Measurements from ENCODE around the gene TP53INP2.

TP53INP2 gene

GRCh38 chr20:34732523-34732922, 28.4 kb downstream of the TP53INP2 start:
- Histone ChIP-seq H3K27ac (no peak overlapping the region), H3K9me3 (ENCODE audit: low read depth, low read length) (no peaks in the 10 kb centered on the region), H3K9ac (ENCODE audit: insufficient read length) (no peak overlapping the region), H3K4me3 (no peak overlapping the region), H3K36me3 (ENCODE audit: insufficient read depth, low read length) (peaks cover 22% of the 10 kb centered on the region; the same call in 1 of the 2 replicates)
- no peak for TF ChIP-seq EZH2 (IDR thresholded peaks at IDR 0.05)
- TF ChIP-seq POLR2AphosphoS5 (IDR thresholded peaks at IDR 0.05; ENCODE audit: borderline replicate concordance, low read depth, low read length), result no peak
- TF ChIP-seq FOXP2 (optimal IDR thresholded peaks at IDR 0.05; ENCODE audit: control extremely low read depth, extremely low read length, insufficient read depth), result no peak
- DNase-seq (ENCODE audit: low read depth, low spot score), result no peak

- Histone ChIP-seq H3K9ac (ENCODE audit: insufficient read length) (no peak overlapping the region), H3K36me3 (ENCODE audit: insufficient read depth, low read length) (peaks cover 27% of the 10 kb centered on the region; the same call in 1 of the 2 replicates), H3K4me3 (no peak overlapping the region), H3K27ac (0 out of 2 replicates have a peak overlapping the region, but pooled peaks have one; percentile 19), H3K9me3 (ENCODE audit: low read depth, low read length) (no peaks in the 10 kb centered on the region)
- TF ChIP-seq EZH2 (IDR thresholded peaks at IDR 0.05) (no peak), POLR2AphosphoS5 (IDR thresholded peaks at IDR 0.05; ENCODE audit: borderline replicate concordance, low read depth, low read length) (no peak), FOXP2 (optimal IDR thresholded peaks at IDR 0.05; ENCODE audit: control extremely low read depth, extremely low read length, insufficient read depth) (no peak)
- DNase-seq (ENCODE audit: low read depth, low spot score), result no peak
These were observed 32.1 kb downstream of the TP53INP2 start for GRCh38 chr20:34736106-34736735.

DNA sequence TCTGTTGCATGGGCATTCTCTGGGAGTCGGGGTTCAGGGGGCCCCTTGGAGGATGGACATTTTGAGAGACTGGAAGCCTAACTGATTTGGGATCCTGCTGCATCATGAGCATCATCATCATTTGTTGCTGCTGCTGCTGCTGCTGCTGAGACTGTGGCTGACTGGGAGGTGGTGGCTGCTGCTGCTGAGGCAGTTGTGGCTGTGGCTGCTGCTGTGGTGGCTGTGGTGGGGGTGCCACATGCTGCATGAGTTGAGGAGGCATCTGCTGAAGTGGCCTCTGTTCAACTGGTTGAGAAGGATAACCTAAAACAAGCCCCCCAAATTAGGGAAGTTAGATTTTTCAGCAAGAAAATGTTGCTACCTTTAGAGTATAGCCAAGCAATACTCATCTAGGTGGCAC, 38.9 kb downstream of the TP53INP2 start:
- H3K4me3 ChIP-seq, result no peak overlapping the region
- TF ChIP-seq EZH2 (IDR thresholded peaks at IDR 0.05), result no peak
- TF ChIP-seq POLR2AphosphoS5 (IDR thresholded peaks at IDR 0.05; ENCODE audit: borderline replicate concordance, low read depth, low read length), result no peak
- TF ChIP-seq FOXP2 (optimal IDR thresholded peaks at IDR 0.05; ENCODE audit: control extremely low read depth, extremely low read length, insufficient read depth), result no peak
- no peak overlapping the region for H3K9ac ChIP-seq (ENCODE audit: insufficient read length)
- H3K36me3 ChIP-seq (ENCODE audit: insufficient read depth, low read length), result peaks cover 71% of the 10 kb centered on the region
- H3K9me3 ChIP-seq (ENCODE audit: low read depth, low read length), result no peaks in the 10 kb centered on the region
- H3K27ac ChIP-seq, result no peak overlapping the region
- no peak for DNase-seq (ENCODE audit: low read depth, low spot score)

GRCh38 chr20:34744340-34744739, 40.2 kb downstream of the TP53INP2 start:
- Histone ChIP-seq H3K4me3 (no peak overlapping the region), H3K9ac (ENCODE audit: insufficient read length) (no peak overlapping the region), H3K9me3 (ENCODE audit: low read depth, low read length) (no peaks in the 10 kb centered on the region), H3K27ac (no peak overlapping the region), H3K36me3 (ENCODE audit: insufficient read depth, low read length) (peaks cover 81% of the 10 kb centered on the region)
- no peak for DNase-seq (ENCODE audit: low read depth, low spot score)
- TF ChIP-seq FOXP2 (optimal IDR thresholded peaks at IDR 0.05; ENCODE audit: control extremely low read depth, extremely low read length, insufficient read depth) (no peak), EZH2 (IDR thresholded peaks at IDR 0.05) (no peak), POLR2AphosphoS5 (IDR thresholded peaks at IDR 0.05; ENCODE audit: borderline replicate concordance, low read depth, low read length) (no peak)

DNA sequence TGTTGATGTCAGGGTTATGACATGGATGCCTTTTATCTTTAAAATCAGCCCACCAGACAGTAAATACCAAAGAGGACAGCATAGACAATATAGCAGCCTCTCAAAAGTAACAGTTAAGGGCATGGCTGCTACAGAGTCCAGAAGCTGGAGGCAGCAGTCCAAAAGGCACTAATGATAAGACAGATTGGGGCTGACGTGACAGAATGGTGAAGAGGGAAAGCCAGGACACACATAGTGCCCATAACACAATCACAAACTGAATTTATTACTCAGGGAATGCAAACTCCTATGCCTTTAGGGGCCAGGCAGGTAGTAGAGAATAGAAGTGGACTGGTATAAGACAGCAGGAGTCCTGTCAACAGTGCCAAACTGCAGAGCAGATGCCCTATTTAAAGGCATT, 40.7 kb downstream of the TP53INP2 start:
- no peaks in the 10 kb centered on the region for H3K9me3 ChIP-seq (ENCODE audit: low read depth, low read length)
- DNase-seq (ENCODE audit: low read depth, low spot score), result no peak
- no peak overlapping the region for H3K9ac ChIP-seq (ENCODE audit: insufficient read length)
- peaks cover 86% of the 10 kb centered on the region for H3K36me3 ChIP-seq (ENCODE audit: insufficient read depth, low read length)
- no peak for TF ChIP-seq POLR2AphosphoS5 (IDR thresholded peaks at IDR 0.05; ENCODE audit: borderline replicate concordance, low read depth, low read length)
- no peak for TF ChIP-seq EZH2 (IDR thresholded peaks at IDR 0.05)
- TF ChIP-seq FOXP2 (optimal IDR thresholded peaks at IDR 0.05; ENCODE audit: control extremely low read depth, extremely low read length, insufficient read depth), result no peak
- H3K27ac ChIP-seq, result no peak overlapping the region
- no peak overlapping the region for H3K4me3 ChIP-seq

DNA sequence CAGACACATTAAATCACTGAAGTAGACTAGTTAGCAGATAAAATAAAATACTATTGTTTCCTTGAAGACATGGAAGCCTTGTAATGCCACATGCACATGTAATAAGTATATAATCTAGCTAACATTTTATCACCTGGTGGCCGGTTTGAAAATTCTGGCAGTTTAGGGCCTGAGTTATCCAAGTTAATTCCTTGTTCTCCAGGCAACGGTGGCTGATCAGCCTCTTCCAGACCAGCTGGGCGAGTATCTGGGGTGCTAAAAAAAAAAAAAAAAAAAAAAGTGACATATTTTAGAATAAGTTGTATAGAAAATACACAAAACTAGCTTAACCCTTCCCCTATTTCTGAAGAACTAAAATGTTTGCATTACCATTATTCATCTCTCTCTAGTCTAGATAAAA, 42.5 kb downstream of the TP53INP2 start:
- TF ChIP-seq EZH2 (IDR thresholded peaks at IDR 0.05) (no peak), POLR2AphosphoS5 (IDR thresholded peaks at IDR 0.05; ENCODE audit: borderline replicate concordance, low read depth, low read length) (no peak), FOXP2 (optimal IDR thresholded peaks at IDR 0.05; ENCODE audit: control extremely low read depth, extremely low read length, insufficient read depth) (no peak)
- DNase-seq (ENCODE audit: low read depth, low spot score), result no peak
- H3K9me3 ChIP-seq (ENCODE audit: low read depth, low read length), result no peaks in the 10 kb centered on the region

GRCh38 chr20:34747479-34747878, 43.3 kb downstream of the TP53INP2 start:
- Histone ChIP-seq H3K4me3 (no peak overlapping the region), H3K9me3 (ENCODE audit: low read depth, low read length) (no peaks in the 10 kb centered on the region), H3K9ac (ENCODE audit: insufficient read length) (no peak overlapping the region), H3K36me3 (ENCODE audit: insufficient read depth, low read length) (peaks cover 93% of the 10 kb centered on the region), H3K27ac (no peak overlapping the region)
- no peak for DNase-seq (ENCODE audit: low read depth, low spot score)
- TF ChIP-seq EZH2 (IDR thresholded peaks at IDR 0.05) (no peak), POLR2AphosphoS5 (IDR thresholded peaks at IDR 0.05; ENCODE audit: borderline replicate concordance, low read depth, low read length) (no peak), FOXP2 (optimal IDR thresholded peaks at IDR 0.05; ENCODE audit: control extremely low read depth, extremely low read length, insufficient read depth) (no peak)

More for the DNA sequence above, 42.5 kb downstream of the TP53INP2 start:
- Histone ChIP-seq H3K27ac (no peak overlapping the region), H3K4me3 (no peak overlapping the region), H3K9ac (ENCODE audit: insufficient read length) (no peak overlapping the region), H3K36me3 (ENCODE audit: insufficient read depth, low read length) (peaks cover 93% of the 10 kb centered on the region)

DNA sequence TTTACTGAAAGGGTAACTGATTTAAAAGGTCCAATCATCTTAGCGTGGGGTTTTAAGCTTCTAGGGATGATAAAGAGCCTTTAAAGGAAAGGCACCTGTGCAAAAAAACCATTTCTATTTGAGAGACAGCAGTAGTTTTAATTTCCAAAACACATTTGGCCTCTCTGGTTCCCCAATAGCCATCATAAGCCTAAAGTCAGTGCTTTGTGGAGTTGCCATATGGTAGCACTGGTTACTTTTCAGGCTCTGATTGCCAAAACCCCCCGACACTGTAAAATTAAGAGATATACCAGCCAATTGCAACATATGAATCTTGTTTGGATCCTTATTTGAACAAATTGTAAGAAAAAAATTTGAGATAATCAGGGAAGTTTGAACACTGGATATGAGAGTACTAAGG, 44.6 kb downstream of the TP53INP2 start:
- no peak overlapping the region for H3K9ac ChIP-seq (ENCODE audit: insufficient read length)
- no peak for DNase-seq (ENCODE audit: low read depth, low spot score)
- TF ChIP-seq FOXP2 (optimal IDR thresholded peaks at IDR 0.05; ENCODE audit: control extremely low read depth, extremely low read length, insufficient read depth), result no peak
- no peak for TF ChIP-seq POLR2AphosphoS5 (IDR thresholded peaks at IDR 0.05; ENCODE audit: borderline replicate concordance, low read depth, low read length)
- TF ChIP-seq EZH2 (IDR thresholded peaks at IDR 0.05), result no peak
- H3K36me3 ChIP-seq (ENCODE audit: insufficient read depth, low read length), result peaks cover 83% of the 10 kb centered on the region
- H3K27ac ChIP-seq, result no peak overlapping the region
- H3K4me3 ChIP-seq, result no peak overlapping the region
- no peaks in the 10 kb centered on the region for H3K9me3 ChIP-seq (ENCODE audit: low read depth, low read length)

DNA sequence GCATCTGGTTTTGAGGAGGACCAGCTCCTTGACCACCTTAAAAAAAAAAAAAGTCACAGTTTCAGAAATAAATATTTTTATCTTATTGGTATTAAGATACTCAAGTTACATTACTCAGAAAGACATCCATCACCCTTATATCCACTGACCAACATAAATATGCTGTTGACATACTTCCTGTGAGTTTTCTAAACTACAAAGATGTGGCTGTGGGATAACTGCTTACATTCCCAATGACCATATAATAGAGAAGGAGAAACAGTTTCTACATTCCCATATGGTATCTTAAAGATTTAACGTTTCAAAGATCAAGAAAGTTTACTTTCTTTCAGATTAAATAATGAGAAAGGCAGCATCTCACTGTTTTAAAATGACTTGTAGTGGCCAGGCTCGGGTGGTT, 46.3 kb downstream of the TP53INP2 start:
- Histone ChIP-seq H3K36me3 (ENCODE audit: insufficient read depth, low read length) (peaks cover 79% of the 10 kb centered on the region), H3K9ac (ENCODE audit: insufficient read length) (no peak overlapping the region), H3K4me3 (no peak overlapping the region), H3K27ac (no peak overlapping the region), H3K9me3 (ENCODE audit: low read depth, low read length) (no peaks in the 10 kb centered on the region)
- no peak for TF ChIP-seq POLR2AphosphoS5 (IDR thresholded peaks at IDR 0.05; ENCODE audit: borderline replicate concordance, low read depth, low read length)
- TF ChIP-seq FOXP2 (optimal IDR thresholded peaks at IDR 0.05; ENCODE audit: control extremely low read depth, extremely low read length, insufficient read depth), result no peak
- TF ChIP-seq EZH2 (IDR thresholded peaks at IDR 0.05), result no peak
- DNase-seq (ENCODE audit: low read depth, low spot score), result no peak
